Cardiac muscle cell (in vitro differentiated cells and primary cell): ENCODE measurements around the gene DGKA. TPM values are rescaled to one million over a fixed set of nuclear protein-coding genes. Genes with fewer than 3 reads are reported as not detected.

Experiments used
- polyA plus RNA-seq: library from polyadenylated mRNA; unstranded; fragments of >200 nt; fragmentation: Nextera tagmentation; extraction: Ambion mirVana; gene quantifications from 2 replicates; pipeline ENCODE4 v1.2.1, GENCODE V29; 2016
- total RNA-seq: library from RNA; depleted of rRNA; stranded (reverse); fragments of >200 nt; gene quantifications from 2 replicates; pipeline ENCODE4 v1.2.3, GENCODE V29; 2016

DGKA gene
- total and polyA plus RNA-seq, 2 experiments from 2014 or later = 28.6 to 34.4 TPM

Other genes with a start within 250 kb of the DGKA start
- 93.9 and 101 TPM in 2 replicates for gene ITGA7, start 223.3 kb upstream of the DGKA start, total RNA-seq
- 32.9 and 39.5 TPM in 2 replicates for gene ITGA7, start 223.3 kb upstream of the DGKA start, polyA plus RNA-seq
- 133 and 194 TPM in 2 replicates for gene BLOC1S1, start 215.1 kb upstream of the DGKA start, total RNA-seq
- 147 and 159 TPM in 2 replicates for gene BLOC1S1, start 215.1 kb upstream of the DGKA start, polyA plus RNA-seq
- 10.1 and 11.2 TPM in 2 replicates for gene RDH5, start 210.8 kb upstream of the DGKA start, total RNA-seq
- 6.6 and 12.6 TPM in 2 replicates for gene RDH5, start 210.8 kb upstream of the DGKA start, polyA plus RNA-seq
- gene CD63, start 202.2 kb upstream of the DGKA start, total RNA-seq = 268 and 584 TPM in 2 replicates
- 694 and 1,103 TPM in 2 replicates for gene CD63, start 202.2 kb upstream of the DGKA start, polyA plus RNA-seq
- 53.1 and 54.2 TPM in 2 replicates for gene GDF11, start 188.0 kb upstream of the DGKA start, total RNA-seq
- gene GDF11, start 188.0 kb upstream of the DGKA start, polyA plus RNA-seq = 13.5 and 14.1 TPM in 2 replicates
- gene SARNP, start 113.4 kb upstream of the DGKA start, total RNA-seq = 131 and 197 TPM in 2 replicates
- gene SARNP, start 113.4 kb upstream of the DGKA start, polyA plus RNA-seq = 227 and 236 TPM in 2 replicates
- gene ORMDL2, start 113.1 kb upstream of the DGKA start, total RNA-seq = 9.0 and 9.4 TPM in 2 replicates
- 54.3 and 58.9 TPM in 2 replicates for gene ORMDL2, start 113.1 kb upstream of the DGKA start, polyA plus RNA-seq
- gene DNAJC14, start 101.6 kb upstream of the DGKA start, total RNA-seq = 35.1 and 35.2 TPM in 2 replicates
- 26.2 and 29.5 TPM in 2 replicates for gene DNAJC14, start 101.6 kb upstream of the DGKA start, polyA plus RNA-seq
- gene MMP19, start 88.2 kb upstream of the DGKA start, total RNA-seq = 0.39 TPM in 1 of 2 replicates, not detected in the other
- 0.24 and 1.4 TPM in 2 replicates for gene MMP19, start 88.2 kb upstream of the DGKA start, polyA plus RNA-seq
- 55.3 and 56.3 TPM in 2 replicates for gene PYM1, start 3.3 kb upstream of the DGKA start, total RNA-seq
- gene PYM1, start 3.3 kb upstream of the DGKA start, polyA plus RNA-seq = 63.2 and 82.9 TPM in 2 replicates
- 9.0 and 11.3 TPM in 2 replicates for gene PMEL, start 34.9 kb downstream of the DGKA start, total RNA-seq
- 15.5 and 15.7 TPM in 2 replicates for gene PMEL, start 34.9 kb downstream of the DGKA start, polyA plus RNA-seq
- 31.3 and 31.4 TPM in 2 replicates for gene CDK2, start 35.7 kb downstream of the DGKA start, total RNA-seq
- gene CDK2, start 35.7 kb downstream of the DGKA start, polyA plus RNA-seq = 33.9 and 40.8 TPM in 2 replicates
- gene RAB5B, start 42.9 kb downstream of the DGKA start, total RNA-seq = 87.9 and 104 TPM in 2 replicates
- gene RAB5B, start 42.9 kb downstream of the DGKA start, polyA plus RNA-seq = 154 and 157 TPM in 2 replicates
- 38.2 and 52.4 TPM in 2 replicates for gene SUOX, start 66.1 kb downstream of the DGKA start, total RNA-seq
- gene SUOX, start 66.1 kb downstream of the DGKA start, polyA plus RNA-seq = 45.3 and 59.6 TPM in 2 replicates
- 9.7 and 11.5 TPM in 2 replicates for gene IKZF4, start 89.9 kb downstream of the DGKA start, total RNA-seq
- 12.5 and 18.1 TPM in 2 replicates for gene IKZF4, start 89.9 kb downstream of the DGKA start, polyA plus RNA-seq
- gene RPS26, start 110.8 kb downstream of the DGKA start, total RNA-seq = 535 and 1,293 TPM in 2 replicates
- 204 and 252 TPM in 2 replicates for gene RPS26, start 110.8 kb downstream of the DGKA start, polyA plus RNA-seq
- gene ERBB3, start 149.0 kb downstream of the DGKA start, total RNA-seq = 22.0 and 26.6 TPM in 2 replicates
- gene ERBB3, start 149.0 kb downstream of the DGKA start, polyA plus RNA-seq = 10.5 and 21.0 TPM in 2 replicates
- 166 and 235 TPM in 2 replicates for gene PA2G4, start 173.4 kb downstream of the DGKA start, total RNA-seq
- 132 and 189 TPM in 2 replicates for gene PA2G4, start 173.4 kb downstream of the DGKA start, polyA plus RNA-seq
- 1,416 and 2,307 TPM in 2 replicates for gene RPL41, start 185.5 kb downstream of the DGKA start, total RNA-seq
- 2,144 and 2,427 TPM in 2 replicates for gene RPL41, start 185.5 kb downstream of the DGKA start, polyA plus RNA-seq
- 5.4 and 7.5 TPM in 2 replicates for gene ZC3H10, start 187.1 kb downstream of the DGKA start, total RNA-seq
- gene ZC3H10, start 187.1 kb downstream of the DGKA start, polyA plus RNA-seq = 7.2 and 10.6 TPM in 2 replicates
- gene ESYT1, start 197.1 kb downstream of the DGKA start, total RNA-seq = 103 and 107 TPM in 2 replicates
- gene ESYT1, start 197.1 kb downstream of the DGKA start, polyA plus RNA-seq = 52.0 and 70.6 TPM in 2 replicates
- 218 and 293 TPM in 2 replicates for gene MYL6B, start 221.4 kb downstream of the DGKA start, total RNA-seq
- 142 and 203 TPM in 2 replicates for gene MYL6B, start 221.4 kb downstream of the DGKA start, polyA plus RNA-seq
- 2,618 and 4,325 TPM in 2 replicates for gene MYL6, start 227.2 kb downstream of the DGKA start, total RNA-seq
- 3,866 and 6,680 TPM in 2 replicates for gene MYL6, start 227.2 kb downstream of the DGKA start, polyA plus RNA-seq